Fibroblast of the aortic adventitia (primary cell): ENCODE data around the gene ZNF276. TPM values are rescaled to one million over a fixed set of nuclear protein-coding genes. Genes with fewer than 3 reads are reported as not detected.
"Not testable (repeated sequence)": the region's sequence is repeated elsewhere in the genome, so short reads cannot be mapped to it uniquely, and the experiment has no call there.

ENCODE experiments used
- DNase-seq: peaks from one replicate; pipeline ENCODE4 v3.0.0-alpha.2; 2010; ENCODE audit warnings: low read depth
- H3K4me3 ChIP-seq: 2 replicates; pipeline ENCODE4 v1.5.1; 2011; ENCODE audit warnings: low read depth, mild to moderate bottlenecking, control low read depth, low read length, moderate library complexity
- CTCF ChIP-seq: IDR thresholded peaks from 2 replicates; pipeline ENCODE4 v1.5.1; 2011; ENCODE audit warnings: mild to moderate bottlenecking, low read length, control low read depth, inconsistent platforms; ENCODE audit not compliant: insufficient read depth
- total RNA-seq: library from RNA; depleted of rRNA; stranded (reverse); fragments of >200 nt; gene quantifications from 2 replicates; pipeline ENCODE4 v1.2.3, GENCODE V29; 2012; ENCODE audit warnings: low replicate concordance

ZNF276 gene
- total RNA-seq, 1 donor = 10.4 TPM

- no peak for DNase-seq
- H3K4me3 ChIP-seq = no peak overlapping the region
- TF ChIP-seq CTCF = no peak
These were observed 38.5 kb downstream of the ZNF276 start for GRCh38 chr16:89759746-89760340.

GRCh38 chr16:89761304-89761922 is 40.1 kb downstream of the ZNF276 start:
- TF ChIP-seq CTCF = no peak
- no peak overlapping the region for H3K4me3 ChIP-seq
- no peak for DNase-seq

GRCh38 chr16:89764711-89765201 is 43.4 kb downstream of the ZNF276 start:
- no peak overlapping the region for H3K4me3 ChIP-seq
- no peak for DNase-seq
- TF ChIP-seq CTCF = no peak

GRCh38 chr16:89765292-89765830 is 44.0 kb downstream of the ZNF276 start:
- H3K4me3 ChIP-seq = no peak overlapping the region
- DNase-seq = no peak
- TF ChIP-seq CTCF = no peak

- DNase-seq = no peak
- no peak overlapping the region for H3K4me3 ChIP-seq
- TF ChIP-seq CTCF = no peak
These were observed 49.0 kb downstream of the ZNF276 start for GRCh38 chr16:89770367-89770766.

- no peak overlapping the region for H3K4me3 ChIP-seq
- no peak for TF ChIP-seq CTCF
- no peak for DNase-seq
These were observed 53.9 kb downstream of the ZNF276 start for GRCh38 chr16:89775223-89775622.

GRCh38 chr16:89778211-89778610 is 56.9 kb downstream of the ZNF276 start:
- H3K4me3 ChIP-seq, DNase-seq: not testable (repeated sequence)
